Gastroesophageal sphincter (tissue), 3 donors: ENCODE measurements around the gene KDM2B.

Source experiments
- CTCF ChIP-seq, 4 experiments: fragments of 200-600 bp in 2 of 4; fragments of 450-650 bp in 2 of 4; sonication (generic) in 1 of 4; IDR thresholded peaks; one replicate each; pipeline ENCODE4 v1.5.1; 2017 to 2019; ENCODE audit warnings: antibody characterized with exemption in 4 of 4, mild to moderate bottlenecking in 2 of 4, moderate library complexity in 2 of 4
- POLR2AphosphoS5 ChIP-seq: sonication (generic); formaldehyde crosslinking; IDR thresholded peaks from one replicate; pipeline ENCODE4 v1.6.1; 2017; ENCODE audit warnings: antibody characterized with exemption

- TF ChIP-seq CTCF (IDR thresholded peaks at IDR 0.05) (no peak), POLR2AphosphoS5 (no peak)
Observed at GRCh38 chr12:121613462-121613861, 32.6 kb upstream of the KDM2B start.
